Fibroblast of lung (primary cell): ENCODE results near the gene HSPG2.

Experiments used
- EZH2 ChIP-seq: IDR thresholded peaks from 2 replicates; pipeline ENCODE4 v1.5.1; 2012; ENCODE audit warnings: low read length, control low read depth, mild to moderate bottlenecking; ENCODE audit errors: missing control alignments
- TF ChIP-seq, protein P1 (sequence below), 2 donors: IDR thresholded peaks in 1 of 2; conservative IDR thresholded peaks in 1 of 2; 1 replicate in 1 of 2; 2 replicates in 1 of 2; pipeline ENCODE4 v1.5.1; 2011 to 2012; ENCODE audit warnings: low read length in 2 of 2, control low read depth in 1 of 2, inconsistent platforms in 1 of 2, low read depth in 1 of 2, mild to moderate bottlenecking in 1 of 2

DNA sequence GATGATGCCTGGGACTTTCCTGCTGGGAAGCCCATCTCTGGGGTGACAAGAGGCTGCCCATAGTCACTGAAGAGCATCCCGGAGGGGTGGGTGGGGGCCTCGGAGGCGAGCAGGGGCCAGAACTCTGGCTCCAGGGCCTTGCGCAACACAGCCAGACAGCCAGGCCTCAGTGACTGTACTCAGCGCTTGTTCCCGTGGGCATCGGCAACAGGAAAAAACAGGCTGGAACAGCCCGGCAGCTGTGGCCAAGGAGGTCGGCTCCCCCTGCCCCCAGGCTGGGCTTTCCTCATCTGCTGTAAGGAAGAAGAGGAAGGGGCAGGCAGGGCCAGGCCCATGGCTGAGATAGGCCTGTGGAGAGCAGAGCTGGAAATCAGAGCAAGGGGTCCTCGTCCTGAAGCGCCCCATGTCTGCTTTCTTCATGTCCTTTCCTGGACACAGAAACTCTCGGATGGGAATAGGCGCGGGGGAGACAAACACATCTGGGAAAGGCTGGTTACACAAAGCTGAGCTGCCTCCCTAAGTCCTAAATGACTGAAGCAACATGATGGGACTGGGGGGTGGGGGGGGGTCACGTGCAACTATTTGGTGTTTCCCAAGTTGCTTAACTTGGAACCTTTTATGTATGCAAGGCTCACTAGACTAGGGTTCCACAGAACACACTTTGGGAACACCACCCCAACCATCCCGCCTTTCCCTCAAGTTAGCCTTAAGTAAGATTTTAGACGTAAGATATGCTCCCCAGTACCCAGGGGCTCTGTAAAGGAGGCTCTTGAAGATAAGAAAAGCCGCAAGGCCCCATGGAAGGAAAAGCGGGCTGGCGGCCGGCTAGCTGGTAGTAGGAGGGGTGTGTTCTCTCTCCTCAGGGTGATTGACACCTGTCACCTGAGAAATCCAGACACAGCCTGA is 30.7 kb downstream of the HSPG2 start:
- TF ChIP-seq EZH2, result no peak
- TF ChIP-seq, protein P1, sequence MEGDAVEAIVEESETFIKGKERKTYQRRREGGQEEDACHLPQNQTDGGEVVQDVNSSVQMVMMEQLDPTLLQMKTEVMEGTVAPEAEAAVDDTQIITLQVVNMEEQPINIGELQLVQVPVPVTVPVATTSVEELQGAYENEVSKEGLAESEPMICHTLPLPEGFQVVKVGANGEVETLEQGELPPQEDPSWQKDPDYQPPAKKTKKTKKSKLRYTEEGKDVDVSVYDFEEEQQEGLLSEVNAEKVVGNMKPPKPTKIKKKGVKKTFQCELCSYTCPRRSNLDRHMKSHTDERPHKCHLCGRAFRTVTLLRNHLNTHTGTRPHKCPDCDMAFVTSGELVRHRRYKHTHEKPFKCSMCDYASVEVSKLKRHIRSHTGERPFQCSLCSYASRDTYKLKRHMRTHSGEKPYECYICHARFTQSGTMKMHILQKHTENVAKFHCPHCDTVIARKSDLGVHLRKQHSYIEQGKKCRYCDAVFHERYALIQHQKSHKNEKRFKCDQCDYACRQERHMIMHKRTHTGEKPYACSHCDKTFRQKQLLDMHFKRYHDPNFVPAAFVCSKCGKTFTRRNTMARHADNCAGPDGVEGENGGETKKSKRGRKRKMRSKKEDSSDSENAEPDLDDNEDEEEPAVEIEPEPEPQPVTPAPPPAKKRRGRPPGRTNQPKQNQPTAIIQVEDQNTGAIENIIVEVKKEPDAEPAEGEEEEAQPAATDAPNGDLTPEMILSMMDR (conservative IDR thresholded peaks at IDR 0.05 in 1 of 2, IDR thresholded peaks at IDR 0.05 in 1 of 2; ENCODE audit: low read depth in 1 of 2, low read length in 2 of 2), result no peak
